Measurements from ENCODE around the gene DHRS7B. TPM values are rescaled to one million over a fixed set of nuclear protein-coding genes. Genes with fewer than 3 reads are reported as not detected.

The DHRS7B gene
- total and polyA plus RNA-seq, 4 donors, result 14.3 to 21.9 (median 18.7) TPM

- Histone ChIP-seq H3K4me3 (ENCODE audit: low read depth in 1 of 3, low read length in 3 of 3) (no peak overlapping the region), H3K36me3 (ENCODE audit: control insufficient read depth in 4 of 4, insufficient read depth in 3 of 4, low read depth in 1 of 4, low read length in 3 of 4) (peaks cover 0 to 8% (median 2%) of the 10 kb centered on the region in 4 donors), H3K27me3 (ENCODE audit: control insufficient read depth in 4 of 4, insufficient read depth in 4 of 4, low read length in 3 of 4) (no peaks in the 10 kb centered on the region), H3K4me1 (ENCODE audit: control insufficient read depth in 4 of 4, insufficient read depth in 4 of 4, low read length in 3 of 4) (peaks cover 0 to 9% (median 4%) of the 10 kb centered on the region in 4 donors), H3K27ac (ENCODE audit: low read depth in 1 of 2, low read length in 2 of 2) (no peak overlapping the region), H3K9me3 (ENCODE audit: control insufficient read depth in 4 of 4, low read length in 3 of 4) (no peaks in the 10 kb centered on the region), H3K9ac (ENCODE audit: low read depth in 1 of 2, low read length in 2 of 2) (no peak overlapping the region)
- WGBS, result 95% methylated on average over 7 of the region's 7 CpGs
- no peak for DNase-seq (ENCODE audit: low spot score)
- TF ChIP-seq HNF4G (IDR thresholded peaks at IDR 0.05) (no peak), RXRA (IDR thresholded peaks at IDR 0.05) (no peak), FOXA2 (IDR thresholded peaks at IDR 0.05) (no peak), GABPA (IDR thresholded peaks at IDR 0.05 in 1 of 2, conservative IDR thresholded peaks at IDR 0.05 in 1 of 2) (no peak), REST (IDR thresholded peaks at IDR 0.05) (no peak), YY1 (IDR thresholded peaks at IDR 0.05) (no peak), JUND (IDR thresholded peaks at IDR 0.05) (no peak), RAD21 (IDR thresholded peaks at IDR 0.05) (no peak), EGR1 (IDR thresholded peaks at IDR 0.05; ENCODE audit: low read depth in 2 of 2) (no peak), HNF4A (conservative IDR thresholded peaks at IDR 0.05) (no peak)
Observed at GRCh38 chr17:21169496-21169895, 42.7 kb downstream of the DHRS7B start.

DNA sequence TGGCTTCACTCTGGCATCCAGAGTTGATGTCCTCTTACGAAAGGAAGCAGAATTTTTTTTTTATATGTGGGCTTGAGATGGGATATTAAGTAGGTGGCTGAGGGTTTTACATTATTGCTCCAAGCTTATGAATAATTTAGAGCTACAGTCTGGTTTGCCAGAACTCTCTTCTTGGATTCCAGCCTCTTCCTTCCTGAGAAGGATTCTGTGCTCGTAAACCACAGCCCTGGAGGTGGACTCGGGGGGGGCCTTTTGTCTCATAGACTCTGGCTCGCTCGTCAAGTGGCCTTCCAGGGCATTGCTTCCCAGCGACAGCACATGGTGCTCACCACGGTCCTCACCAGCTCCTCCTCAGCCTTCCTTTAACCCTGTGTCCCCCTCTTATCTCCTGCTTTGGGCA is 44.0 kb downstream of the DHRS7B start:
- Histone ChIP-seq H3K9ac (ENCODE audit: low read depth in 1 of 2, low read length in 2 of 2) (no peak overlapping the region), H3K4me3 (ENCODE audit: low read depth in 1 of 3, low read length in 3 of 3) (no peak overlapping the region), H3K27me3 (ENCODE audit: control insufficient read depth in 4 of 4, insufficient read depth in 4 of 4, low read length in 3 of 4) (no peaks in the 10 kb centered on the region), H3K36me3 (ENCODE audit: control insufficient read depth in 4 of 4, insufficient read depth in 3 of 4, low read depth in 1 of 4, low read length in 3 of 4) (peaks cover 0 to 8% (median 2%) of the 10 kb centered on the region in 4 donors), H3K4me1 (ENCODE audit: control insufficient read depth in 4 of 4, insufficient read depth in 4 of 4, low read length in 3 of 4) (peaks cover 0 to 9% (median 4%) of the 10 kb centered on the region in 4 donors), H3K27ac (ENCODE audit: low read depth in 1 of 2, low read length in 2 of 2) (no peak overlapping the region), H3K9me3 (ENCODE audit: control insufficient read depth in 4 of 4, low read length in 3 of 4) (no peaks in the 10 kb centered on the region)
- TF ChIP-seq HNF4G (IDR thresholded peaks at IDR 0.05) (no peak), MAX (IDR thresholded peaks at IDR 0.05) (no peak), HNF4A (conservative IDR thresholded peaks at IDR 0.05) (no peak), EGR1 (IDR thresholded peaks at IDR 0.05; ENCODE audit: low read depth in 2 of 2) (no peak), TAF1 (conservative IDR thresholded peaks at IDR 0.05) (no peak)
- TF ChIP-seq, protein P1, sequence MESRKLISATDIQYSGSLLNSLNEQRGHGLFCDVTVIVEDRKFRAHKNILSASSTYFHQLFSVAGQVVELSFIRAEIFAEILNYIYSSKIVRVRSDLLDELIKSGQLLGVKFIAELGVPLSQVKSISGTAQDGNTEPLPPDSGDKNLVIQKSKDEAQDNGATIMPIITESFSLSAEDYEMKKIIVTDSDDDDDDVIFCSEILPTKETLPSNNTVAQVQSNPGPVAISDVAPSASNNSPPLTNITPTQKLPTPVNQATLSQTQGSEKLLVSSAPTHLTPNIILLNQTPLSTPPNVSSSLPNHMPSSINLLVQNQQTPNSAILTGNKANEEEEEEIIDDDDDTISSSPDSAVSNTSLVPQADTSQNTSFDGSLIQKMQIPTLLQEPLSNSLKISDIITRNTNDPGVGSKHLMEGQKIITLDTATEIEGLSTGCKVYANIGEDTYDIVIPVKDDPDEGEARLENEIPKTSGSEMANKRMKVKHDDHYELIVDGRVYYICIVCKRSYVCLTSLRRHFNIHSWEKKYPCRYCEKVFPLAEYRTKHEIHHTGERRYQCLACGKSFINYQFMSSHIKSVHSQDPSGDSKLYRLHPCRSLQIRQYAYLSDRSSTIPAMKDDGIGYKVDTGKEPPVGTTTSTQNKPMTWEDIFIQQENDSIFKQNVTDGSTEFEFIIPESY (IDR thresholded peaks at IDR 0.05), result no peak
- 82% methylated on average over 7 of the region's 7 CpGs for whole genome bisulfite sequencing
- no peak for DNase-seq (ENCODE audit: low spot score)

Measured in liver (tissue), 9 donors.